HEK293 (cell line): ENCODE results near the gene ASIC1.

Source experiments
- CTCF ChIA-PET: fragments of 350-600 bp; formaldehyde crosslinking; extraction: SDS; loops from one replicate; lab custom pipeline; 2021; ENCODE audit warnings: antibody characterized with exemption; lab: Yijun Ruan, JAX
- POLR2A ChIA-PET: fragments of 300-600 bp; formaldehyde crosslinking; extraction: SDS; loops from one replicate; lab custom pipeline; 2020; ENCODE audit warnings: antibody characterized with exemption, inconsistent platforms; lab: Yijun Ruan, JAX
- H3K27ac ChIP-seq: fragments of 200-500 bp; sonication (Bioruptor generic); 2 replicates; pipeline ENCODE4 v1.5.1; 2014; ENCODE audit warnings: low read depth, low read length, control low read depth, inconsistent platforms; ENCODE audit errors: extremely low read depth
- H3K36me3 ChIP-seq, 2 experiments: fragments of 200-500 bp in 1 of 2; sonication (Bioruptor generic) in 1 of 2; 1 replicate in 1 of 2; 2 replicates in 1 of 2; pipeline ENCODE4 v1.5.1; 2014 to 2017; ENCODE audit warnings: inconsistent platforms in 2 of 2, low read length in 2 of 2; ENCODE audit not compliant: control insufficient read depth in 2 of 2, insufficient read depth in 1 of 2
- H3K4me1 ChIP-seq: fragments of 200-500 bp; sonication (Bioruptor generic); 2 replicates; pipeline ENCODE4 v1.5.1; 2014; ENCODE audit warnings: mild to moderate bottlenecking, low read length, inconsistent platforms; ENCODE audit not compliant: control insufficient read depth, insufficient read depth
- H3K4me3 ChIP-seq: 2 replicates; pipeline ENCODE4 v1.5.1; 2011; ENCODE audit warnings: low read depth, mild to moderate bottlenecking, control low read depth, low read length, moderate library complexity
- H3K9me3 ChIP-seq: fragments of 200-500 bp; sonication (Bioruptor generic); 2 replicates; pipeline ENCODE4 v1.5.1; 2014; ENCODE audit warnings: low read depth, low read length, inconsistent platforms; ENCODE audit not compliant: control insufficient read depth, insufficient read depth
- BCL11B ChIP-seq: fragments of 450-650 bp; formaldehyde crosslinking; IDR thresholded peaks from 2 replicates; pipeline ENCODE4 v1.5.1; 2016; ENCODE audit warnings: low read depth, missing biosample characterization, missing genetic modification characterization
- HIC1 ChIP-seq: fragments of 450-650 bp; formaldehyde crosslinking; IDR thresholded peaks from 2 replicates; pipeline ENCODE4 v1.5.1; 2016; ENCODE audit warnings: missing biosample characterization, missing genetic modification characterization
- KLF10 ChIP-seq: fragments of 450-650 bp; IDR thresholded peaks from 2 replicates; pipeline ENCODE4 v1.5.1; 2018; ENCODE audit warnings: missing biosample characterization, mild to moderate bottlenecking, missing genetic modification characterization
- KLF17 ChIP-seq: fragments of 450-650 bp; formaldehyde crosslinking; IDR thresholded peaks from 2 replicates; pipeline ENCODE4 v1.5.1; 2016; ENCODE audit warnings: missing biosample characterization, missing genetic modification characterization
- KLF7 ChIP-seq: fragments of 450-650 bp; formaldehyde crosslinking; IDR thresholded peaks from 2 replicates; pipeline ENCODE4 v1.5.1; 2016; ENCODE audit warnings: missing biosample characterization, missing genetic modification characterization, borderline replicate concordance
- SALL2 ChIP-seq: fragments of 450-650 bp; formaldehyde crosslinking; IDR thresholded peaks from 2 replicates; pipeline ENCODE4 v1.5.0; 2017; ENCODE audit warnings: missing biosample characterization, mild to moderate bottlenecking, missing genetic modification characterization, borderline replicate concordance
- ZBTB20 ChIP-seq: fragments of 450-650 bp; formaldehyde crosslinking; IDR thresholded peaks from 2 replicates; pipeline ENCODE4 v1.5.1; 2016; ENCODE audit warnings: missing biosample characterization, missing genetic modification characterization
- ZBTB7A ChIP-seq: fragments of 450-650 bp; formaldehyde crosslinking; IDR thresholded peaks from 2 replicates; pipeline ENCODE4 v1.5.1; 2016; ENCODE audit warnings: low read depth, missing biosample characterization, missing genetic modification characterization
- ZFP3 ChIP-seq: fragments of 450-650 bp; formaldehyde crosslinking; IDR thresholded peaks from 2 replicates; pipeline ENCODE4 v1.5.1; 2016; ENCODE audit warnings: low read depth, missing biosample characterization, missing genetic modification characterization
- ZNF146 ChIP-seq: fragments of 450-650 bp; formaldehyde crosslinking; IDR thresholded peaks from 2 replicates; pipeline ENCODE4 v1.5.1; 2016; ENCODE audit warnings: missing biosample characterization, missing genetic modification characterization
- ZNF266 ChIP-seq: fragments of 450-650 bp; formaldehyde crosslinking; IDR thresholded peaks from 2 replicates; pipeline ENCODE4 v1.5.1; 2016; ENCODE audit warnings: missing biosample characterization, missing genetic modification characterization, low read depth
- ZNF292 ChIP-seq: fragments of 450-650 bp; formaldehyde crosslinking; IDR thresholded peaks from 2 replicates; pipeline ENCODE4 v1.5.1; 2016; ENCODE audit warnings: low read depth, missing biosample characterization, missing genetic modification characterization, borderline replicate concordance
- ZNF324 ChIP-seq: fragments of 450-650 bp; formaldehyde crosslinking; IDR thresholded peaks from 2 replicates; pipeline ENCODE4 v1.5.1; 2016; ENCODE audit warnings: missing biosample characterization, missing genetic modification characterization
- ZNF362 ChIP-seq: fragments of 450-650 bp; formaldehyde crosslinking; IDR thresholded peaks from 2 replicates; pipeline ENCODE4 v1.5.1; 2016; ENCODE audit warnings: missing biosample characterization, missing genetic modification characterization
- ZNF423 ChIP-seq: fragments of 450-650 bp; formaldehyde crosslinking; IDR thresholded peaks from 2 replicates; pipeline ENCODE4 v1.5.1; 2016; ENCODE audit warnings: missing biosample characterization, missing genetic modification characterization
- ZNF473 ChIP-seq: fragments of 450-650 bp; formaldehyde crosslinking; IDR thresholded peaks from 2 replicates; pipeline ENCODE4 v1.5.1; 2017; ENCODE audit warnings: missing biosample characterization, missing genetic modification characterization
- ZNF513 ChIP-seq: fragments of 450-650 bp; IDR thresholded peaks from 2 replicates; pipeline ENCODE4 v1.5.1; 2018; ENCODE audit warnings: missing biosample characterization, missing genetic modification characterization
- ZNF521 ChIP-seq: fragments of 450-650 bp; formaldehyde crosslinking; IDR thresholded peaks from 2 replicates; pipeline ENCODE4 v1.5.1; 2017; ENCODE audit warnings: missing biosample characterization, mild to moderate bottlenecking, missing genetic modification characterization
- ZNF558 ChIP-seq: fragments of 450-650 bp; formaldehyde crosslinking; IDR thresholded peaks from 2 replicates; pipeline ENCODE4 v1.5.1; 2016; ENCODE audit warnings: missing biosample characterization, missing genetic modification characterization
- ZNF585B ChIP-seq: fragments of 450-650 bp; formaldehyde crosslinking; IDR thresholded peaks from 2 replicates; pipeline ENCODE4 v1.5.1; 2016; ENCODE audit warnings: missing biosample characterization, missing genetic modification characterization
- ZNF596 ChIP-seq: fragments of 450-650 bp; IDR thresholded peaks from 2 replicates; pipeline ENCODE4 v1.5.0; 2018; ENCODE audit warnings: missing biosample characterization, mild to moderate bottlenecking, missing genetic modification characterization, moderate library complexity
- ZNF621 ChIP-seq: fragments of 450-650 bp; formaldehyde crosslinking; IDR thresholded peaks from 2 replicates; pipeline ENCODE4 v1.5.1; 2017; ENCODE audit warnings: missing biosample characterization, missing genetic modification characterization
- ZNF660 ChIP-seq: fragments of 450-650 bp; IDR thresholded peaks from 2 replicates; pipeline ENCODE4 v1.5.1; 2018; ENCODE audit warnings: missing biosample characterization, mild to moderate bottlenecking, missing genetic modification characterization
- ZNF664 ChIP-seq: fragments of 450-650 bp; formaldehyde crosslinking; IDR thresholded peaks from 2 replicates; pipeline ENCODE4 v1.5.1; 2016; ENCODE audit warnings: missing biosample characterization, missing genetic modification characterization
- ZNF837 ChIP-seq: fragments of 450-650 bp; formaldehyde crosslinking; IDR thresholded peaks from 2 replicates; pipeline ENCODE4 v1.5.1; 2016; ENCODE audit warnings: missing biosample characterization, missing genetic modification characterization
- ZSCAN5A ChIP-seq: fragments of 450-650 bp; formaldehyde crosslinking; IDR thresholded peaks from 2 replicates; pipeline ENCODE4 v1.5.1; 2016; ENCODE audit warnings: missing biosample characterization, missing genetic modification characterization
- TF ChIP-seq, protein P1 (sequence below): fragments of 450-650 bp; formaldehyde crosslinking; IDR thresholded peaks from 2 replicates; pipeline ENCODE4 v1.5.1; 2017; ENCODE audit warnings: missing biosample characterization, missing genetic modification characterization

ASIC1 gene

DNA sequence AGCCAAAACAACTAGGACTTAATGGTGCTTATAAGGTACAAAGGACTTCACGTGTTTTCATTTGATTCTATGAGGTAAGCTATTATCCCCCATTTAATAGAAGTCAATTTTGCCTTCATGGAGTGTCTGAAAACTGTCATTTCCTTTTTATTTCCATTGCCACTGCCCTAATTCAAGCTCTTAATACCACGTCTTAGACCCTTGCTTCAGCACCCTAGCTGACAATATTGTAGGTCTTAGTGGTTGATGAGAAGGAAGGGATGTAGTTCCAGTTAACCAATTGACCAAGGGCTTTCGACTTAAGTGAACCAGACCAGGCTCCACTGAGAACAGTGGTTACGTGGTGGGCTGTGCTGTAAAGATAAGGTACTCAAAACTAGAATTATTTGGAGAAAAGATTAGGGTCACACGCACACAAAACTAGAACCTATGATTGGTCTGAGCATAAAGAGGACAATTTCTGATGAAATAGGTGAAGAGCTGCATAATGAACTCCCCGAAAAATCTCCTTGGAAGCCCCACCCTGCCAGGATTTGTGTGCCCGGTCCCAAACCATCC lies 9.6 kb upstream of the ASIC1 start:
- H3K36me3 ChIP-seq = no peaks in the 10 kb centered on the region
- H3K4me1 ChIP-seq = no peaks in the 10 kb centered on the region
- ChIA-PET CTCF (interaction anchor here (0.6 to 4.1 kb wide), 7 partner anchors 8 to 274 kb away, joined by 3 to 55 read pairs (median 8); no protein-coding TSS in a partner anchor), POLR2A (no interaction called here)
- H3K27ac ChIP-seq = no peak overlapping the region
- H3K4me3 ChIP-seq = no peak overlapping the region
- TF ChIP-seq HIC1 (tag by site-specific recombination) (no peak), ZNF146 (tag by site-specific recombination) (no peak), ZSCAN5A (tag by site-specific recombination) (no peak), ZNF621 (tag by site-specific recombination) (no peak), KLF17 (no peak), ZNF837 (tag by site-specific recombination) (no peak), ZBTB20 (tag by site-specific recombination) (no peak), KLF7 (no peak), ZNF596 (tag by site-specific recombination) (no peak), ZNF521 (tag by site-specific recombination) (no peak), ZBTB7A (no peak), ZNF266 (tag by site-specific recombination) (no peak), SALL2 (no peak), ZNF513 (tag by site-specific recombination) (no peak), ZNF292 (tag by site-specific recombination) (no peak), ZNF423 (tag by site-specific recombination) (no peak)
- no peaks in the 10 kb centered on the region for H3K9me3 ChIP-seq

GRCh38 chr12:50049254-50050118 lies 7.9 kb upstream of the ASIC1 start:
- no peak overlapping the region for H3K27ac ChIP-seq
- ChIA-PET CTCF (interaction anchor here (0.9 to 4.1 kb wide), 4 partner anchors 11 to 182 kb away, joined by 3 to 55 read pairs (median 6); no protein-coding TSS in a partner anchor), POLR2A (interaction anchor here (0.6 to 0.7 kb wide), 2 partner anchors 16 to 228 kb away, joined by 4 to 5 read pairs; no protein-coding TSS in a partner anchor)
- H3K4me3 ChIP-seq = no peak overlapping the region
- no peaks in the 10 kb centered on the region for H3K36me3 ChIP-seq
- H3K4me1 ChIP-seq = no peaks in the 10 kb centered on the region
- H3K9me3 ChIP-seq = no peaks in the 10 kb centered on the region
- TF ChIP-seq ZNF324 (tag by site-specific recombination) (no peak), KLF10 (no peak), BCL11B (tag by site-specific recombination) (no peak), ZFP3 (tag by site-specific recombination) (peak; percentile 77), ZNF585B (no peak), ZNF660 (no peak), ZNF558 (no peak), ZNF473 (no peak), ZNF664 (tag by site-specific recombination) (peak; percentile 92), ZNF362 (tag by site-specific recombination) (no peak)
- TF ChIP-seq, protein P1, sequence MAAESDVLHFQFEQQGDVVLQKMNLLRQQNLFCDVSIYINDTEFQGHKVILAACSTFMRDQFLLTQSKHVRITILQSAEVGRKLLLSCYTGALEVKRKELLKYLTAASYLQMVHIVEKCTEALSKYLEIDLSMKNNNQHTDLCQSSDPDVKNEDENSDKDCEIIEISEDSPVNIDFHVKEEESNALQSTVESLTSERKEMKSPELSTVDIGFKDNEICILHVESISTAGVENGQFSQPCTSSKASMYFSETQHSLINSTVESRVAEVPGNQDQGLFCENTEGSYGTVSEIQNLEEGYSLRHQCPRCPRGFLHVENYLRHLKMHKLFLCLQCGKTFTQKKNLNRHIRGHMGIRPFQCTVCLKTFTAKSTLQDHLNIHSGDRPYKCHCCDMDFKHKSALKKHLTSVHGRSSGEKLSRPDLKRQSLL (tag by site-specific recombination) = no peak
